GM06990 (cell line): ENCODE measurements around the gene MYO5B.

Source experiments
- DNase-seq: peaks from one replicate; pipeline ENCODE4 v3.0.0-alpha.2; 2011; ENCODE audit not compliant: insufficient read length; ENCODE audit errors: extremely low read depth
- H3K27me3 ChIP-seq: replicated peaks from 2 replicates; pipeline ENCODE4 v1.6.0; 2011; ENCODE audit warnings: low read length; ENCODE audit not compliant: control insufficient read depth, insufficient read depth
- H3K36me3 ChIP-seq: 2 replicates; pipeline ENCODE4 v1.5.1; 2011; ENCODE audit warnings: low read length; ENCODE audit not compliant: control insufficient read depth, insufficient read depth
- H3K4me3 ChIP-seq: replicated peaks from 2 replicates; pipeline ENCODE4 v1.5.1; 2011; ENCODE audit warnings: low read depth, mild to moderate bottlenecking, control low read depth, low read length
- TF ChIP-seq, protein P1 (sequence below): IDR thresholded peaks from 2 replicates; pipeline ENCODE4 v1.5.1; 2011; ENCODE audit warnings: low read length, control low read depth, mild to moderate bottlenecking, inconsistent platforms; ENCODE audit not compliant: insufficient read depth, poor library complexity, severe bottlenecking

MYO5B gene

DNA sequence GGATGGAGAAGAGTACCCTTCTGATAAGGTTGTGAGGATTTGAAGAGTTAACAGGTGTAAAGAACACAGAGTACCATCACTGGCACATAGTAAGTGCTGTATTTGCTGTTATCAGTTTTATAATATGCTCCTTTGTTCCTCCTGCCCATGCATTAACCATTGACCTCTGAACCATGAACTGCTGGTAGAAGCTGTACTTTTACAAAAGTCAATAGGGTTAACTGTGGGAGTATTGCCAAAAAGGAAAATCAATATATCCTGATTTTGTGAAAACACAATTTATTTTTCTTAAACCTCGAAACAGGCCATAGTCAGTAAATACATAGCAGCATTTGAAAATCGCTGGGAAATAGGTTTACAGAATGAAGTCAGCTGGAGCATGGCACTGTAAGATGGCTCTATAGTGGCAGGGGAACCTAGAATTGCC is 362.7 kb downstream of the MYO5B start:
- H3K27me3 ChIP-seq, result no peaks in the 10 kb centered on the region
- no peak for DNase-seq
- TF ChIP-seq, protein P1, sequence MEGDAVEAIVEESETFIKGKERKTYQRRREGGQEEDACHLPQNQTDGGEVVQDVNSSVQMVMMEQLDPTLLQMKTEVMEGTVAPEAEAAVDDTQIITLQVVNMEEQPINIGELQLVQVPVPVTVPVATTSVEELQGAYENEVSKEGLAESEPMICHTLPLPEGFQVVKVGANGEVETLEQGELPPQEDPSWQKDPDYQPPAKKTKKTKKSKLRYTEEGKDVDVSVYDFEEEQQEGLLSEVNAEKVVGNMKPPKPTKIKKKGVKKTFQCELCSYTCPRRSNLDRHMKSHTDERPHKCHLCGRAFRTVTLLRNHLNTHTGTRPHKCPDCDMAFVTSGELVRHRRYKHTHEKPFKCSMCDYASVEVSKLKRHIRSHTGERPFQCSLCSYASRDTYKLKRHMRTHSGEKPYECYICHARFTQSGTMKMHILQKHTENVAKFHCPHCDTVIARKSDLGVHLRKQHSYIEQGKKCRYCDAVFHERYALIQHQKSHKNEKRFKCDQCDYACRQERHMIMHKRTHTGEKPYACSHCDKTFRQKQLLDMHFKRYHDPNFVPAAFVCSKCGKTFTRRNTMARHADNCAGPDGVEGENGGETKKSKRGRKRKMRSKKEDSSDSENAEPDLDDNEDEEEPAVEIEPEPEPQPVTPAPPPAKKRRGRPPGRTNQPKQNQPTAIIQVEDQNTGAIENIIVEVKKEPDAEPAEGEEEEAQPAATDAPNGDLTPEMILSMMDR, result no peak
- H3K36me3 ChIP-seq, result no peaks in the 10 kb centered on the region
- H3K4me3 ChIP-seq, result no peak overlapping the region

DNA sequence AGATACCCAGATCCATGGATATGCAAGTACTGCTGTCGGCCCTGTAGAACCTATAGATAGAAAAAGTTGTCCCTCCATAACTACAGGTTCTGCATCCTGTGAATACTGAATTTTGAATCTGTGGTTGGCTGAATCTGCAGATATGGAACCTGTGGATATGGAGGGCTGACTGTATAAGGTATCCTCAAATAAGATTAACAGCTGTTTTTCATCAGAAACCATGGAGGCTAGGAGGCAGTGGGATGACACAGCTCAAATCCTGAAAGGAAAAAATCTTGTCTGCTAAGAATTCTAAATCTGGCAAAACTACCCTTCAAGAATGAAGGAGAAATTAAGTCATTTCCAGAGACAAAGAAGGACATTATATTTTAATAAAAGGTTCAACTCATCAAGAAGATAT is 367.0 kb downstream of the MYO5B start:
- Histone ChIP-seq H3K36me3 (no peaks in the 10 kb centered on the region), H3K4me3 (no peak overlapping the region), H3K27me3 (no peaks in the 10 kb centered on the region)
- no peak for DNase-seq
- TF ChIP-seq, protein P1, result no peak

DNA sequence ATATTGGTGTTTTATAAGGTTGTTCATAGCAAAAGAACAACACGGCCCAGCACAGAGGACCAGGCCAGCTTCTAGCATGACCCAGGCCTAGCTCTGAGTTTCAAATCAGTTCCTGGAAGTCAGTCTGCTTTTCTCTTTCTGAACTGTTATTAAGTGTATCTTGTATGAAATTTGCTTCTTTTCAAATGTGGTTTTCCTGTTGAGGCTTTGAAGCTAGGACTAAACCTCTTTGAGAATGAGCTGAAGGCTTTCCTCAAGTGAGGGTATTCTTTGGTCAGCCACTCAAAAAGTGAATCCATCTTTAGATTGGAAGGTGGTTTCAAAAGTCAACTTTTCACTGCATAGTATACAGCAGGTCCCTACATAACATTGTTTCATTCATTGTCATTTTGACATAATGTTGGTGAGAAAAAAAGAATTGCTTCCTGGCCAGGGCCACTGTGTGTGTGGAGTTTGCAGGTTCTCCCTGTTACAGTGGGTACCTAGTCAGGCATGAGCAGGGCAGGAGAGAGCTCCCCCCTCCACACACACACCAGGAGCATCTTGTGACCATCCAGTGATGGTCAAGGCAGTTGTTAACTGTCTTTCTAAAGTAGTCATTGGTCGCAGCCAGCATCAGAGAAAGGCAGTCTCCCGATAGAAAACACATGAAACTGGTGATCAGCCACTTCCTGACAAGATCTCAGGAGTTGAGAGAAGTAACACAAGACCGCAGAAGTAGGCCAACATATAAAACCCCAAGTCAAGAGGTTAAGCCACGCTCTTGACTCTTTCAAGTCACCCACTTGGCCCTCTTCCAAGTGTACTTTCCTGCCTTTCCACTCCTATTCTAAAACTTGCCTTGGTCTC is 374.9 kb downstream of the MYO5B start:
- Histone ChIP-seq H3K27me3 (no peaks in the 10 kb centered on the region), H3K4me3 (no peak overlapping the region), H3K36me3 (no peaks in the 10 kb centered on the region)
- DNase-seq, result no peak
- TF ChIP-seq, protein P1, result no peak

DNA sequence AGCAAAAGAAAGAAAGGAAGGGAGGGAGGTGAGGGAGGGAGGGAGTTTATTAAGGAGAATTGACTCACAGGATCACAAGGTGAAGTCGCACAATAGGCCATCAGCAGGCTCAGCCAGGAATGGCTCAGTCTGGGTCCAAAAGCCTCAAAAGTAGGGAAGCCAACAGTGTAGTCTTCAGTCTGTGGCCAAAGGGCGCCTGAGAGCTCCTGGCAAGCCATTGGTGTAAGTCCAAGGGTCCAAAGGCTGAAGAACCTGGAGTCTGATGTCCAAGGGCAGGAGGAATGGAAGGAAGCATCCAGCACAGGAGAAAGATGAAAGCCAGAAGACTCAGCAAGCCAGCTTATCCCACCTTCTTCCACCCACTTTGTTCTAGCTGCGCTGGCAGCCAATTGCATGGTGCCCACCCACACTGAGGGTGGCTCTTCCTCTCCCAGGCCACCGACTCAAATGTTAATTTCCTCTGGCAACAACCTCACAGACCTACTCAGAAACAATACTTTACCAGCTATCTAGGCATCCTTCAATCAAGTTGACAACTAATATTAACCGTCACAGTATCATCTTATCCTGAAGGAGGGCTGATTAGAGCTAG is 375.8 kb downstream of the MYO5B start:
- no peaks in the 10 kb centered on the region for H3K27me3 ChIP-seq
- TF ChIP-seq, protein P1, result no peak
- no peaks in the 10 kb centered on the region for H3K36me3 ChIP-seq
- no peak overlapping the region for H3K4me3 ChIP-seq
- DNase-seq, result no peak

DNA sequence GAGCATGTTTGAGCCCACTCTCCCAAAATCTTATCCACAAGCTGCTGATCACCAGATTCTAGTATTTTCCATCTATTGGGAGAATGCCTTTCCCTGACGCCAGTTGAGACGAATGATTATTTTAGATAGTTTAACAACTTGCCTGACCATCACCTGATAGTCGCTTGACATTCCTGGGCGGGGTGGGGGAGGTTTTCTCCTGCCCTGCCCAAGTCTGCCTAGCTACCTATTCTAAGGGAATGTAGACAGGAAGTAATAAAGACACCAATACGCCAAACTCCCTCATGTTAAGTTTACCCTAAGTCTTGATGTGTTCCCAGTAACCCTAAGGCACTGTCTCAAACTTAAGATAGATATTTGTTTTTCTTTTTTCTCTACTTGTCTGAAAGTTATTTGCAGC is 377.0 kb downstream of the MYO5B start:
- H3K4me3 ChIP-seq, result no peak overlapping the region
- no peaks in the 10 kb centered on the region for H3K27me3 ChIP-seq
- H3K36me3 ChIP-seq, result no peaks in the 10 kb centered on the region
- no peak for DNase-seq
- TF ChIP-seq, protein P1, result no peak
